DMS 273 treated with DMSO at 0.1 percent for 48 hours (cell line): ENCODE measurements around the gene RHOA.

Experiments
- DNase-seq: peaks from one replicate; lab custom pipeline; 2025; lab: John Stamatoyannopoulos, UW

Gene RHOA

DNA sequence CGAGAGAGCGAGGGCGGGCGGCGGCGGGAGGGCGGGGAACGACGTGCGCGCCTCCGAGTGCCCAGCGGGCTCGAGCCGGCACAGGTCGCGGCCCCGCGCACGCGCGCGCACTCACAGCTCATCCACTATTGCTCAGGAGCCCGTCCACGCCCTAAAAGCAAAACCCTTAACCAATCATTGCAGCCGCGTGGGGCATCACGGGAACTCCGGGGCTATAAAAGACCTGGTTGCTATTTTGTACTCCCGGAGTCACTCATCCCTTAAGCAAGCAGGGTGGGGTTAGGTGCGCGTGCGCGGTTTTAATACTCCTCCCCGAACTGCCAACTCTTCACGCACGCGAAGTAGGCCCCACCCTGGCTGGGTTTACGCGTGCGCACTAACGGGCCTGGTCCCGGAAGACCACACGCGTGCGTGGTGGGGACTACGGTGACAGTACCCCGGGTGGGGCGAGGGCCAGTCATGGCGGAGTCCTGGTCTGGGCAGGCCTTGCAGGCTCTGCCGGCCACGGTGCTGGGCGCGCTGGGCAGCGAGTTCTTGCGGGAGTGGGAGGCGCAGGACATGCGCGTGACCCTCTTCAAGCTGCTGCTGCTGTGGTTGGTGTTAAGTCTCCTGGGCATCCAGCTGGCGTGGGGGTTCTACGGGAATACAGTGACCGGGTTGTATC is at the start of gene RHOA, which contains the start of gene TCTA:
RHOA (minus strand) TSS at position 9 of the 664 bp plus-strand sequence. CDS start 36,387 bp downstream, outside the sequence.
TCTA (plus strand) TSS at position 456 of the 664 bp plus-strand sequence; CDS start at position 460, 4 bp downstream.
- peak; percentile 97 for DNase-seq

DNA sequence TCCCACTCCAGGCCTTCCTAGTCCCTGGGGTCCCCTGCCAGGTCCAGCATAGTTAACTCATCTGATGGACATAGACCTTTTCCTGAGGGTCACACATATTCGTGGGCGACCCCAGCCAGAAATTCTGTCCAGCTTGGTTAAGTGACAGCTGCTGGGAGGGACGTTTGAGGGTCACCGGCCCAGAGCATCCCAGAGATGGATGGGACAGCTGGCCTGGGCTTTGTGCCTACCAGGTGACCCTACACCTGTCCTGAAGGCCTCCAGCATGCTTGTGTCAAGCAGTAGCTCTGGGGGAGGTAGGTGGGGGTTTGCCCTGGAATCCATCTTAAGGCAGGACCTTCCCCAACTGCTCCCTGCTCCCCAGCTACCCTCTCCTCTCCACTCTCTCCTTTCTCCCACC is 49.2 kb upstream of the RHOA start:
- no peak for DNase-seq

DNA sequence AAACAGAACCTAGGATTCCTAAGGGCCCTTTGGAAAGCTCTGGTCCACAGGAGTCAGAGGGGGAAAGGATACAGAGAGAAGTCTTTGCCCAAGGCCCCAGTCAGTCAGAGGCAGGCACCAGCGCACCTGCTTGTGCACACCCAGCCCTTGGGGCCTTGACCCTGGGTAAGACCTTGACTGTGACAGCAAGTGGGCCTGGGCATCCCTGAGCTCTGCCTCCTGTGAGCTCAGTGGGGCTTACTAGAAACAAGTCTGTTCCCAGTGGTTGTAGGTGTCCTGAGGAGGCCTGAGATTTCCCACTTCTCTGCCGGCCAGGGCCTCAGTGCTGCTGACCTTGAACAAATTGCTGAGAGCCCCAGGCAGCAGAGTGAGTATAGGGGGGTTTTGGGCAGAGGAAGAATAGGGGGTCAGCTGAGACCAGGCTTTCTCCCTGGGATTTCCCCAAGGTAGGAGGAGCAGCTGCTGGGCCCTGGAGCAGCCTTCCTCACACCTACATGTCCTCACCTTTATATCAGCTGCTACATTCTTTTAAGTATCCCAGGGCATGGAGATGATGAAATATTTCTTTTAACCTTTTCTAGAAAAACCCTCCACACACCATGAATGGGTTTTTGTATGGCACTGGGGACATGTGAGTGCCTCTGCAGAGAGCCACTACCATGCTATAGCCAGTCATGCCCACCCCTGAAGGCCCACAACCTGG is 48.6 kb upstream of the RHOA start:
- DNase-seq: no peak

GRCh38 chr3:49456466-49456865 is 44.7 kb upstream of the RHOA start:
- no peak for DNase-seq

DNA sequence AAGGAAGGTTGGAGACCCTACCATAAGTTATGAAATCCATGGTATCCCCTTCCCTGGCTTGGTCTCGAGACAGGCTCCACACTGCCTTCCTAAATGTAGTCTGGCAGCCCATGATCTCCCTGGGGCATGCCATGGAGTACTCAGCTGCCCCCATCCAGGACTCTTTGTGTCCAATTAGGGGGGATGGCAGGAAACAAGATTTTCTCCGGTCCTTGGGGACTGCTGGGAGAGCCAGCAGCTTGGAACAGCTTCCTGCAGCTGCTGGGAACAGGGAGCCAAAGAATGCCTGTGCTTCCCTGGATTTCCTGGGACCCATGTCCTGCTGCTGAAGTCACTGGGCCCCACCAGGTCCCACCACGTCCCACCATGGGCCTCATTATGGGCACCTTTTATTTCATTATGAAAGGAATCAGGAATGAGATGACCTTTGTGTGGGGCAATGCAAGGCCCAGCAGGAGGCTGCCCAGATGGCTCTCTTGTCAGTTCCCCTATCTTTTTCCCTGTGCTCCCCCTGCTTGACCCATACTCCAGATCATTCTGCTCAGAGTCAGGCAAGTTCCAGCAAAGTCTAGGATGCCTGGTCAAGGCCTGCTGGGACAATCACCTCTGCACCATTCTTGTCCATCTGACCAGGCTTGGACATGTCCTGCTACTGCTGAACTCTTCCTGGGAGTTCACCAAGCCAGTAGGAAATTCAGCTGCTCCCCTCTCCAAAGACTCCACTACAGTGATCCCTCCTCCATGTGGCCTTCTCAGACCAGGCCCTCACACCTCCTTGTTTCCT is 43.3 kb upstream of the RHOA start:
- no peak for DNase-seq

- DNase-seq: no peak
These were observed 42.7 kb upstream of the RHOA start for GRCh38 chr3:49454458-49454857.

DNA sequence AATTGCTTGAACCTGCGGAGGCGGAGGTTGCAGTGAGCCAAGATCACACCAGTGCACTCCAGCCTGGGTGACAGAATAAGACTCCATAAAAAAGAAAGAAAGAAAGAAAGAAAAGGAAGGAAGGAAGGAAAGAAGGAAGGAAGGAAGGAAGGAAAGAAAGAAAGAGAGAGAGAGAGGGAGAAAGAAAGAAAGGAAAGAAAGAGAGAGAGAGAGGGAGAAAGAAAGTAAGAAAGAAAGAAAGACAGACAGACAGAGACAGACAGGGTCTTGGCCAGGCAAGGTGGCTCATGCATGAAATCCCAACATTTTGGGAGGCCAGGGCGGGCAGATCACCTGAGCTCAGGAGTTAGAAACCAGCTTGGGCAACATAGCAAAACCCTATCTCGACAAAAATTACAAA is 41.8 kb upstream of the RHOA start:
- no peak for DNase-seq

GRCh38 chr3:49445391-49445790 is 33.6 kb upstream of the RHOA start:
- no peak for DNase-seq

- DNase-seq: no peak
These were observed 23.0 kb upstream of the RHOA start for GRCh38 chr3:49434731-49435130.

DNA sequence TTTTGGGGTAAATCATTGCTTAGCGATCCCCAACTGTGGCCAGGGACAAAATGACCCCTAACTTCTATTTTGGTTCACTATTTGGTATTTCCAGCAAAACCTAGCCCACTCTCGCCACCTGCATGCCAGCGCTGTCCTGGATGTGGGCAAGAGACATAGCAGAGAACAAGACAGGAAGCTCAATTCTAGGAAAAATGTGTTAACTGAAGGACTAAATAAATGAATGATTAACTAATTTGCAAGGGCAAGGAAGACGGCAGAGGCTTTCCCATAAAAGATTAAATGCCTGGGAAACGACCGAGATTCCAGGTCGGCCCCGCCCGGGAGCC is 16.9 kb upstream of the RHOA start:
- DNase-seq: no peak

- DNase-seq: no peak
These were observed 15.8 kb upstream of the RHOA start for GRCh38 chr3:49427586-49427985.

DNA sequence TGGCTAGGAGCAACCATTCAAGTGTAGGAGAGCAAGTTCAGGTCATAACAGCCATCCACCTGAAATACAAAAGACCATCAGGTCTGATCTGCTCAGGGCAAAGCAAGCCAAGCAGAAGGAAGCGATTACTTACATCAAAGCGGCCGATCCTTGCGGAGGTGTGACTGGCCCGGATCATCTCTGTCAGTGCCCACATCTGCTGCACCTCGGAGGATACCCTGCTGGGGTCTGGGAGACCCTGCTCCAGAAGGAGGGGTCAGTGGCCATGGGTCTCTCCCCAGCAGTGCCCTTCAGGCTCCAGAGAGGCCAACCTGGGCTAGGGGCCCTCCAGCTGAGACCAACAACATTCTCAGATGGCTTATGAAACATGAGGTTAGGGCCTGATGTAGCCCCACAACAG is 13.0 kb upstream of the RHOA start:
- DNase-seq: no peak

DNA sequence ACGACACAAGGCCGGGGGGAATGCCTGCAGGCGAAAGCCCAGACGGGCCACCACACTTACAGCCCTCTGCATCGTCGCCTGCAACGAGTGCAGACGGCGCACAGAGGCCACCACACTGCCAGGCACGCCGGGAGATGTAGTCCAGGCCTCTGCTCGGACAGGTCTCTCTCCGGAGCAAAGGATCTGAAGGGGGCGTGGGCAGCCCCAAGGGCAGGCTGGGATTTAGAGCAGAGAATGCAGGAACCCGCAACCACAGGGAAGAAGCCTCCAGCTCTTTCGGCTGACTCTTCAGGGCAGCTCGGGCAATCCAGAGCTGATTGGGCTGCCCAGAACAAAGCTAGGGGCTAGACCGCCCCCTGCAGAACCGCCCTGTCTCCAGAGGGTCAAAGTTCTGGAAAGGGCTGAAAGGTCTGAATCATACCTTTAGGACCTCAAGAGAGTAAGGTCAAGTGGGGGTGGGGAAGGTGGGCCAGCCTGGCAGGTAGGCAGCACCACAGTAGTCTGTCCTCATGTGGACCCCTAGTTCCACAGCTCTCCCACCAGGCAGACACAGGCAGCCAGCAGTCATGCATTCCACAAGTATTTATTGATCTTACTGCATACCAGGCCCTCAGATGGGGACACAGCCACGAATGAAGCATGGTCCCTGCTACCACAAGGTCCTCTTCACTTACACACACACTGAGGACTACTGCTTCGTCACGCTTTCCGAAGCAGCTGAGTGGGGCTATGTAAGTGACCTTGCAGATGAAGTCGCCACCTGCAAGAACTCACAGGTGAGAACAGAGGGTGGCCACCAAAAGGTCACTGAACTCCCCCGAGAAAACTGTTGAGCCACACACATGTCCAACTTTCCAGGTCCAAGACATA is 10.8 kb upstream of the RHOA start, which contains the start of gene AMT:
AMT (minus strand) TSS at position 95 of the 870 bp plus-strand sequence; CDS start at position 72, 23 bp downstream.
- no peak for DNase-seq

DNA sequence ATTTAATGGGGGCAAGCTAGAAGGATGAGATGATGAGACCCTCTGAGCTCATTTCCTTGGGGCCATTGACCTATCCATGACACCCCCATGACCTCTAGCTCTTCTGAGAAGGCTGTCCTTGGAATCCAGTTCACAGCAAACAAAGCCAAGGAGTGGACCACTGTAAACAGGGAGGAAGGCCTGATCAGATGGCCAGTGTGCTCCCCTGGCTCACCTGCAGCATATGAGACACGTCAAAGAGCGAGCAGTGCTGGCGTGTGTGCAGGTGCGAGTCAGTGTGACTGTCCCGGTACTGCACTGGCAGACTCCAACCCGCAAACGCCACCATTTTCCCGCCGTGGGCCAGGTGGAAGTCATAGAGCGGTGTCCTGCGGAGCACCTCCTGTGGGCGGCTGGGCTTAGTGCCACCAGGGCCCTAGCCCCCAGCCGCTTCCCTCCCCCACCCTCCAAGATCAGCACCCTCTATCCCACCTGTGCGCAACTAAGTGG is 10.2 kb upstream of the RHOA start:
- DNase-seq: no peak

GRCh38 chr3:49417516-49418120 is 5.8 kb upstream of the RHOA start:
- no peak for DNase-seq

- no peak for DNase-seq
These were observed 5.1 kb upstream of the RHOA start for GRCh38 chr3:49416867-49417266.

DNA sequence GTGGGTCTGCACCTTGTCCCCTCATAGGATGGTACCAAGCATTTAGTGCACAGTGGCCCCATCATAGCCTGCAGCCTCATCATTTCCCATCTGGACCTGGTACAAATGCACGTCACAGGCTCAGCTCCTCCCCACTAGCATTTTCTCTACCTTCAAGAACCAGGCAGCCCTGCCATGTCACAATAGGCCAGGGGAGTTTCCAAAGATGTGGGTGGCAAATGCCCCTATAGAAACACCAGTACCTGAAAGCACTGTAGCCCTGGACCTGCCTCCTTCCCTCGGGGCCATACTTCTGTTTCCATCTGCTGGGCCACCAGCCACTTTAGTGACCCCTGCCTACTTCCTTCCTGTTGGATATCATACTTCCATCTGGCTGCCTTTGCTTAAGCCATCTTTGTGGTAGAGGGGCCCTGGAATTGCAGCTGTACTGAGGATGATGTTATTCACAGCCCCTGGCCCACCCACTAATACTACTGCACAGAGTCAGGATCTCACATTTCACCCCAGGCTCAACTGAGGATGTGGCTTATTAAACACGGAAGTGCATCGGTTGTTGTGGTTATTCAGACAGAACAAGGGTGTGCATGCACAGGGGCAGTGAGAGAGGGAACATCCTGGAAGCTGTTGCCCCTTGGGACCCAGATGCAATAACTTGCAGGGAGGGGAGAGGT is 4.3 kb upstream of the RHOA start:
- DNase-seq: no peak

DNA sequence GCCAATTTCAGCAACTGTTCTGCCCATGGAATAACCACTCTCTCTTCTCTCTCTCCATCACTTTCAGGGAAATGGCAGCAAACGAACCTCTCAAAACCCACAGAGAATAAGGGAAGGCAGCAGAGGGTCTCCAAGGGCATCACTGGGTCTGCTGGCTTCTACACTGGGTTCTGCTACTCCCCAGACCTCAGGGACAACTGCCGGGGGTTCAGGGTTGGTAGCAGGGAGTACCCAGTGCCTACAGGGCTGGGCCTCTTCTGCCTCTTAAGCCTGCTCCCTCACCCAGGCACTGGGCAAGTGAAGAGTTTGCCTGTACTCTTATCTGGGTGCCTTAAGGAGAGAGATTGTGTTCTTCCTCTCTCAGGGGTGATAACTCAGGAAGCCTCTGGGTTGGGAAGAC is 3.0 kb upstream of the RHOA start:
- DNase-seq: no peak

DNA sequence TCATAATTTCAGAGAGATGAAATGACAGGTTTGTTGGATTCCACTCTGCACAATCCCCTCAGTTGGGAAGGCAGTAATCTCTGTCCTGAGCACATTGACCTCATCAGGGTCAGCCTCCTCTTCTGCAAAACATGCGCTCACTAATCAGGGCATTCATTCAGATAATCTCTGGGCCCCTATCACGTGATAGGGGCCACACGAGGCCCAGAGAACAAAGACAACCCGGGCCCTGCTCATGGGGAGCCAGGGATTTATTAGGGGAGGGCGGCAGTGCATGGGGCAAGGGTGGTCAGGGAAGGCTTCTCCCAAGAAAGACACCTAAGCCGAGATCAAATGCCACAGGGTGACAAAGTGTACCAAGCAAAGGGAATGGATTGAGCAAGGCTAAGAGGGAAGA is 1.6 kb upstream of the RHOA start:
- DNase-seq: no peak

DNA sequence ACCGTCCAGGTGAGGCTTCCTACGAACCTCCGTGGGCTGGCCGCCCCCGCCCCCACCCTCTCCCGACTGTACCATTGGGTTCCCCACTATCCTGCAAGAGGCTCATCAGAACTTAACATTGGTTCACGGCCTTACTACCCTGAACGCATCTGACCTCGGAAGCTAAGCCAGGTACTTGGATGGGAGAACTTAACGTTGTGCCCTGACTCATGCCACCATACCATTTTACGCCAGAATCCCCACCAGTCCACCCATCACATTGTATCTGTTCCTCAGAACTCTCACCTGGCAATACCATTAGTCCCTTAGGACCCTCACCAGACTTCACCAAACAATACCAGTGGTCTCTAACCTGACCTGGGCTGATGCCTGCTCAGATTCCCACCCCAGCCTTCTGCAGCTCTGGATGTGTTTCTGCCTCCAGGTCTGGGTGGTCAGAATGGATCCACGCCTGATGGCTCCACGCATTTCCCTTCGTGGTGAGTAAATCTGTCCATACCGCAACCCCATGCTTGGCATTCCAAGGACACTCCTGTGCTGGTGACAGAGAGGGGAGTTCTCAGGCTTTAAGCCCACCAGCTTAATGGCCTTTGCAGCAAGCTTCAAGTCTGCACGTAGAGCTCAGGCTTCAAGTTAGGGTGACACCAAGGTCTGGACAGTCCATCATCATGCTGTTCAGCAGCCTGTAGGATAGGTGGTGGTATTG is 1.0 kb upstream of the RHOA start:
- DNase-seq: no peak
